CD4-positive, CD25-positive, alpha-beta regulatory T cell (primary cell): Measurements from ENCODE around the gene DGKB. TPM values are rescaled to one million over a fixed set of nuclear protein-coding genes. Genes with fewer than 3 reads are reported as not detected.

Experiments used
- ATAC-seq, 2 donors: fragments of 150-1000 bp; cut with Tn5 transposase; one replicate each; pipeline ENCODE4 v1.10.0; 2021; ENCODE audit warnings: low read depth in 2 of 2, moderate number of reproducible peaks in 2 of 2, moderate library complexity in 1 of 2
- DNase-seq, 3 donors: peaks; one replicate each; pipeline versions ENCODE4 v3.0.0 to v3.0.0-alpha.2; 2012 to 2022; ENCODE audit warnings: mixed read lengths in 1 of 3
- H3K27ac ChIP-seq: one replicate; pipeline ENCODE4 v1.7.0; 2013; ENCODE audit warnings: mild to moderate bottlenecking, low read length; ENCODE audit not compliant: insufficient read depth, poor library complexity, severe bottlenecking
- H3K27me3 ChIP-seq: one replicate; pipeline ENCODE4 v1.7.0; 2013; ENCODE audit warnings: low read length; ENCODE audit not compliant: control insufficient read depth, insufficient read depth
- H3K36me3 ChIP-seq: one replicate; pipeline ENCODE4 v1.7.0; 2013; ENCODE audit warnings: mild to moderate bottlenecking, low read length, moderate library complexity; ENCODE audit not compliant: control insufficient read depth, insufficient read depth
- H3K4me1 ChIP-seq: 2 replicates; pipeline ENCODE4 v1.7.0; 2013; ENCODE audit warnings: mild to moderate bottlenecking, low read length; ENCODE audit not compliant: insufficient read depth, control insufficient read depth, poor library complexity, severe bottlenecking
- H3K4me3 ChIP-seq: one replicate; pipeline ENCODE4 v1.7.0; 2013; ENCODE audit warnings: low read depth, mild to moderate bottlenecking, low read length, moderate library complexity
- H3K9me3 ChIP-seq, 2 experiments: 1 replicate in 1 of 2; 2 replicates in 1 of 2; pipeline ENCODE4 v1.7.0; 2013; ENCODE audit warnings: low read length in 2 of 2, mild to moderate bottlenecking in 1 of 2, moderate library complexity in 1 of 2; ENCODE audit not compliant: control insufficient read depth in 2 of 2
- H3K27ac Mint-ChIP-seq, 3 donors: one replicate each; pipeline ENCODE4 v1.8.0; 2020 to 2022; ENCODE audit warnings: mild to moderate bottlenecking in 3 of 3, mixed read lengths in 3 of 3, moderate library complexity in 2 of 3
- H3K27me3 Mint-ChIP-seq: one replicate; pipeline ENCODE4 v1.8.0; 2022; ENCODE audit warnings: mild to moderate bottlenecking, mixed read lengths
- H3K36me3 Mint-ChIP-seq: one replicate; pipeline ENCODE4 v1.8.0; 2020; ENCODE audit warnings: mixed read lengths
- H3K4me1 Mint-ChIP-seq, 4 donors: one replicate each; pipeline ENCODE4 v1.8.0; 2020 to 2022; ENCODE audit warnings: mixed read lengths in 4 of 4, mild to moderate bottlenecking in 1 of 4
- H3K4me3 Mint-ChIP-seq, 4 donors: one replicate each; pipeline ENCODE4 v1.8.0; 2020 to 2022; ENCODE audit warnings: mild to moderate bottlenecking in 4 of 4, mixed read lengths in 4 of 4, moderate library complexity in 3 of 4
- H3K9me3 Mint-ChIP-seq, 7 donors: one replicate each; pipeline ENCODE4 v1.8.0; 2020 to 2022; ENCODE audit warnings: mixed read lengths in 7 of 7, mild to moderate bottlenecking in 3 of 7, moderate library complexity in 2 of 7
- polyA plus RNA-seq, 4 donors: library from polyadenylated mRNA; unstranded; fragments of 300-500 nt; fragmentation: Illumina TruSeq; gene quantifications; one replicate each; pipeline ENCODE4 v1.2.3, GENCODE V29; 2021
- total RNA-seq: library from RNA; stranded (reverse); gene quantifications from one replicate; pipeline ENCODE4 v1.2.3, GENCODE V29; 2022

The DGKB gene
- total and polyA plus RNA-seq, 5 donors from 2014 or later, result not detected

DNA sequence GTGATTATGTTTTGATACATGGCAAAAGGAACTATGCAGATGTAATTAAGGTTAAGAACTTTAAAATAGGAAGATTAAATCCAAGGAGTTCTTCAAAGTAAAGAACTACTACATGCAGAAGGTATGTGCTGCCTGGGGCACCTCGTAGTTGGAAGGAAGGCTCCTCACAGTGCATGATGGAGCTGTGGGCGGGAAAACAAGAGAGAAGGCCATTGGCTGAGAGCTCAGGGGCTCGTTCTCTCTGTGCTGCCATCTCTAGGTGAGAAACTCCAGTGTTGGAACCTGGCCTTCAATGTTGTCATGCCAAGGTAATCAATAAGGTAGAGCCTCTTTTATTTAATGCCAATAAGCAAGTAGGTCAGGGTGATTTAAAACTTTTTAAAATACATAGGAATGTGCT, 521.7 kb downstream of the DGKB start:
- H3K36me3 ChIP-seq, result no peaks in the 10 kb centered on the region
- H3K36me3 Mint-ChIP-seq, result no peaks in the 10 kb centered on the region

DNA sequence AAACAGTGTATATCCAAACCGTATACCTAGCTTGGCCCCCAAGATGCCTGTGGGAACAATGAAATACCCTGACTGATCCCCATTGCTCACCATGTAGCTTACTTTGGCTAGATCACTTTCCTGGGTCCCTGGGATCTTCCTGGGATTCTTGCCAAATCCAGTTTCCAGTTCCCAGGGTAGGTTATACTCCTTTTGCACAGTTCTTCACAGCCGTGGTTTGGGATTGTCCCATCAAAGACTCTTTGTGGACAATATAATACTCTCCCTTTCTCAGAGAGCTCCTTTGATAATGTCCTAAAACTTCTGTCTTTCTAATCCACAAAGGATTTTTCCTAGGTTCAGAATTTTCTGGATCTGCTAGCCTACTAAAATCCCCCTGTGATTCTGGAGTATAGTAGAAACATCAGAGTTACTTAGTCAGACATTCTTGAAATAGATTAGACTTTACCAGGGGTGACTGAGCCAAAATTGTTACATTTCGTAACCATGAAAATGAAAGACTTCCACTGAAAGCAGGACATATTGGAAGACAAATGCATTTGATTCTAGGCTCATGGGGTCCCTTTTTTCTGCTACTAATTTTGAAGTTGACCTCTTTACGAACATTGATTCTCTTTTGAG, 524.8 kb downstream of the DGKB start:
- Histone ChIP-seq H3K4me3 (no peak overlapping the region), H3K27me3 (no peaks in the 10 kb centered on the region), H3K9me3 (peaks cover 0 to 2% of the 10 kb centered on the region in 2 experiments), H3K27ac (no peak overlapping the region), H3K36me3 (no peaks in the 10 kb centered on the region), H3K4me1 (no peaks in the 10 kb centered on the region)
- no peaks in the 10 kb centered on the region for H3K4me1 Mint-ChIP-seq
- ATAC-seq, result no peak
- H3K9me3 Mint-ChIP-seq, result peaks cover 0 to 10% (median 3%) of the 10 kb centered on the region in 7 donors
- no peaks in the 10 kb centered on the region for H3K36me3 Mint-ChIP-seq
- H3K27me3 Mint-ChIP-seq, result no peaks in the 10 kb centered on the region
- no peak for DNase-seq
- no peak overlapping the region for H3K27ac Mint-ChIP-seq
- no peak overlapping the region for H3K4me3 Mint-ChIP-seq

More for the DNA sequence above, 521.7 kb downstream of the DGKB start:
- Histone ChIP-seq H3K4me3 (no peak overlapping the region), H3K27ac (no peak overlapping the region), H3K4me1 (no peaks in the 10 kb centered on the region), H3K9me3 (no peaks in the 10 kb centered on the region), H3K27me3 (no peaks in the 10 kb centered on the region)
- Mint-ChIP-seq H3K4me3 (no peak overlapping the region), H3K27me3 (no peaks in the 10 kb centered on the region), H3K9me3 (peaks cover 0 to 15% (median 0%) of the 10 kb centered on the region in 7 donors), H3K4me1 (no peaks in the 10 kb centered on the region), H3K27ac (no peak overlapping the region)
- no peak for ATAC-seq
- no peak for DNase-seq

DNA sequence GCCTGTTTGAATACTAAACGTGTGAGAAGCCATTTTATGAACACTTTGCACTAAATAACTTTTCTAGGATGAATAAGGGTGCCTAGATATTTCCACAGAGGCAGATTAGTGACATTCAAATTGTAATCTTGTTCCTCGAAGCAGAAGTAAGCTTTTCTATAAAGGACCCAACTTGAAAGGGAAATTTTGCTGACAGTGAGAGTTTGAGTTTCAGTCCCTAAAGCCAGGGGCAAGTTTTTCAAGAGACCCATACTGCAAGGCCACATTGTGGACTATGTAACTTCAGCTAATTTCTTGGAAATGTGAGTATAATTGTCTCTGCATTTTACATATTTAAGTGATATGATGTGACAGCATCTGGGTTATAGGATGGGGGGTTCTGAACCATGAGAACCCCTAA, 525.8 kb downstream of the DGKB start:
- Mint-ChIP-seq H3K4me1 (no peaks in the 10 kb centered on the region), H3K9me3 (peaks cover 0 to 10% (median 3%) of the 10 kb centered on the region in 7 donors), H3K36me3 (no peaks in the 10 kb centered on the region), H3K27ac (no peak overlapping the region), H3K4me3 (no peak overlapping the region), H3K27me3 (no peaks in the 10 kb centered on the region)
- ATAC-seq, result no peak
- H3K36me3 ChIP-seq, result no peaks in the 10 kb centered on the region
- H3K27me3 ChIP-seq, result no peaks in the 10 kb centered on the region
- H3K9me3 ChIP-seq, result peaks cover 0 to 2% of the 10 kb centered on the region in 2 experiments
- H3K27ac ChIP-seq, result no peak overlapping the region
- DNase-seq, result no peak
- no peak overlapping the region for H3K4me3 ChIP-seq
- H3K4me1 ChIP-seq, result no peaks in the 10 kb centered on the region

DNA sequence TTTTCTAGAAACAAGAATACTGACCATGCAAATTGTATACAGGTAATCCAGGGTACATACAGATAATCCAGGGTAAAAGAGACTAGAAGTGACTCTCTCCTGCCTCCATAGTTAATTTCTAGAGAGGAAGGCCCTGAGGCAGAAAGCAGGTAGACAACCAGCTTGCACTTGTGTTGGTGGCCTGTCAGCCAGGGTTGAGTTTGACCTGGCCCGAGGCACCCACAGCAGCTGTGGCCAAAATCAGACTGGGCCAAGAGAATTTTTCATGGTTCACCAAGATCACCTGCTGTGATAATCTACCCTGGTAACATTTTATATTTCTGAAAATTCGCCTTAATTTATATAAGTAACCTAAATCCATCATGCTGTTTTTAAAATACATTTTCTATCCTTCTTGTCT, 526.6 kb downstream of the DGKB start:
- DNase-seq (no peak), ATAC-seq (no peak)
- Histone ChIP-seq H3K4me3 (no peak overlapping the region), H3K27ac (no peak overlapping the region), H3K27me3 (no peaks in the 10 kb centered on the region), H3K9me3 (peaks cover 0 to 2% of the 10 kb centered on the region in 2 experiments), H3K4me1 (no peaks in the 10 kb centered on the region), H3K36me3 (no peaks in the 10 kb centered on the region)
- H3K9me3 Mint-ChIP-seq, result peaks cover 0 to 11% (median 3%) of the 10 kb centered on the region in 7 donors
- H3K27ac Mint-ChIP-seq, result no peak overlapping the region
- H3K36me3 Mint-ChIP-seq, result no peaks in the 10 kb centered on the region
- H3K27me3 Mint-ChIP-seq, result no peaks in the 10 kb centered on the region
- H3K4me3 Mint-ChIP-seq, result no peak overlapping the region
- H3K4me1 Mint-ChIP-seq, result no peaks in the 10 kb centered on the region

DNA sequence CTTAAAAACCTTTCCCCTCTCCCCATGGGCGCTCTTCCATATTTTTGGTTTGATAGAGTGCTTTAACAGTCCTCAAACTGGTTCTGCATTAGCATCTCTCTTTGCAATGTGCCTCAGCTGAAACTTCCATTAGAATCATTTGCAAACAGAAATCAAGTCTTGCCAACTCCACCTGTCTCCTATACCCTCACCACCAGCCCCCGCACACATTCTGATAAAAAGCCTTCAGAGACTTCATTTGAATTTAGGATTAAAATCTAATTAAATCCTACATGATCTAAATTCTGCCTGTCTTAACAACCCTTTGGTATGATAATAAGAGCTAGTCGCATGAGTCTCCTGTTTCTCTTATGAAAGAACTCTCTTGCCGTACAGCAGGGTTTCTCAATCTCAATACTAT, 528.2 kb downstream of the DGKB start:
- Histone ChIP-seq H3K9me3 (peaks cover 0 to 2% of the 10 kb centered on the region in 2 experiments), H3K27ac (no peak overlapping the region), H3K4me3 (no peak overlapping the region), H3K36me3 (no peaks in the 10 kb centered on the region), H3K27me3 (no peaks in the 10 kb centered on the region), H3K4me1 (no peaks in the 10 kb centered on the region)
- H3K9me3 Mint-ChIP-seq, result peaks cover 1 to 13% (median 3%) of the 10 kb centered on the region in 7 donors
- H3K4me3 Mint-ChIP-seq, result no peak overlapping the region
- no peaks in the 10 kb centered on the region for H3K36me3 Mint-ChIP-seq
- no peaks in the 10 kb centered on the region for H3K4me1 Mint-ChIP-seq
- H3K27ac Mint-ChIP-seq, result no peak overlapping the region
- no peak for ATAC-seq
- H3K27me3 Mint-ChIP-seq, result no peaks in the 10 kb centered on the region
- no peak for DNase-seq

DNA sequence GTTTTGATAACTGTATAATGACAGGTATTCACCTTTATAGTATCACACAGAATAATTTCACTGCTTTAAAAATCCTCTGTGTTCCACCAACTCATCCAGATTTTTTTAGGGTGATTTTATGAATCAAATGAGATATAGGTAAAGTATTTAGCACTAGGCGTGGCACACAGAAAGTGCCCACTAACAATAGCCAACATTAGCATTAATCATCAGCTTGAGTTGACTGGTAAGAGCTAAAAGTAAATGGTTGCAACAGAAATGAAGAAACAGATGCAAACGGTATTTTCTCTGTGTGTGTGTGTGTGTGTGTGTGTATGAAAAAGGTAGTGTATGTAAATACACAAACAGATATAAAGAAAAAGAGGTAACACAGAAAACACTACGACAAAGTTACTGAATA, 534.3 kb downstream of the DGKB start:
- Histone ChIP-seq H3K9me3 (peaks cover 0 to 3% of the 10 kb centered on the region in 2 experiments), H3K36me3 (no peaks in the 10 kb centered on the region), H3K4me3 (no peak overlapping the region), H3K27me3 (no peaks in the 10 kb centered on the region), H3K27ac (no peak overlapping the region), H3K4me1 (no peaks in the 10 kb centered on the region)
- no peak overlapping the region for H3K27ac Mint-ChIP-seq
- peaks cover 0 to 21% (median 8%) of the 10 kb centered on the region in 7 donors for H3K9me3 Mint-ChIP-seq
- no peak for DNase-seq
- no peaks in the 10 kb centered on the region for H3K27me3 Mint-ChIP-seq
- no peaks in the 10 kb centered on the region for H3K4me1 Mint-ChIP-seq
- no peak for ATAC-seq
- no peaks in the 10 kb centered on the region for H3K36me3 Mint-ChIP-seq
- no peak overlapping the region for H3K4me3 Mint-ChIP-seq

DNA sequence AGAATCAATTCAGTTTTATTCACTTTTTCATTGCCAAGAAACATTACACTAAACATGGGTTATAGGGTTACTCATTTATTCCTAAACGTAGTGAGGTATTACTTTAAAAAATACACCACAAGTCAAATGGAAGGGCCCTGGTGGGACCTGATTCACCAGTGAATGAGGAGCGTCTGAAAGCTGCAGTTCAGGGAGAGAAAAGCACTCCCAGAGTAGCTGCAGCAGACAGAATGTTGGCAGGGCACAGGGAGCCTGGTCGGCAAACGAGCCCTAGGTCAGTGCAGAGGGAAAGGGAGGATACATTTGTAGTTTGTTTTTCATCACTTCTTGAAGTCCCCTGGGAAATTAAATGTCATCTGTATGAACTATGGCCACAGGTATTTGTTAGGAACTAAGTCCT, 551.4 kb downstream of the DGKB start:
- ATAC-seq, result no peak
- H3K27ac ChIP-seq, result no peak overlapping the region
- Mint-ChIP-seq H3K9me3 (peaks cover 0 to 5% (median 1%) of the 10 kb centered on the region in 7 donors), H3K27me3 (no peaks in the 10 kb centered on the region), H3K4me3 (no peak overlapping the region), H3K4me1 (no peaks in the 10 kb centered on the region), H3K27ac (no peak overlapping the region), H3K36me3 (no peaks in the 10 kb centered on the region)
- no peaks in the 10 kb centered on the region for H3K27me3 ChIP-seq
- DNase-seq, result no peak
- no peak overlapping the region for H3K4me3 ChIP-seq
- no peaks in the 10 kb centered on the region for H3K4me1 ChIP-seq
- H3K9me3 ChIP-seq, result no peaks in the 10 kb centered on the region
- no peaks in the 10 kb centered on the region for H3K36me3 ChIP-seq

DNA sequence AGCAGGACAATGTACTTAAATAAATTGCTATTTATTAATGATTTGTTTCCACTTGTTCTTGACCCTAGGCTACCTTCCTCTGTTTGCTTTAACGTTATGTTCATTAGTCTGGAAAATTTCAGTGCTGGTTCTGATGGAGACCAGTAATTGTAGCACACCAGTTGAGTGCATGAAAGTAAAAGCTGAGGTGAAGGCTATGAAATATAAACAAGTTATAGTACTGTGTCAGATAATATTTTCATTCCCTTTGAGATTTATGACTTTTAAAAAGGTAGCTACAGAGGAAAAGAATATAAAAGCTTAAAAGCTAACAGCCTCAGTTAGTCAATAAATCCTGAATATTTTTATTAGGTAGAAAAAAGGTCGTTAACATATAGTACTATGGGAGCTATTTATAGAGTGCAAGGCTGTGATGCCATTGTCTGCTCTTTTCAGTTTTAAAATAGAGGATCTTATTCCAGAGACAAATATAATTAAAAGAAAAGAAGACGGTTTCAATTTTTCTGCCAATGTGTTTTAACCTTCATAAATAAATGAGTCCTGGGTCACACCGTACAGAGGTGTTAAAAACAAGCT, 561.3 kb downstream of the DGKB start:
- Mint-ChIP-seq H3K36me3 (no peaks in the 10 kb centered on the region), H3K27ac (no peak overlapping the region), H3K4me1 (no peaks in the 10 kb centered on the region), H3K9me3 (peaks cover 0 to 11% (median 0%) of the 10 kb centered on the region in 7 donors), H3K27me3 (no peaks in the 10 kb centered on the region), H3K4me3 (no peak overlapping the region)
- no peak overlapping the region for H3K27ac ChIP-seq
- DNase-seq (no peak), ATAC-seq (no peak)
- H3K4me3 ChIP-seq, result no peak overlapping the region
- no peaks in the 10 kb centered on the region for H3K27me3 ChIP-seq
- H3K9me3 ChIP-seq, result no peaks in the 10 kb centered on the region
- H3K36me3 ChIP-seq, result no peaks in the 10 kb centered on the region
- H3K4me1 ChIP-seq, result no peaks in the 10 kb centered on the region
